ENCODE results near the gene HSPA14.

- no peak for TF ChIP-seq CTCF (IDR thresholded peaks at IDR 0.05; ENCODE audit: low read depth, low read length)
- TF ChIP-seq EZH2phosphoT487 (IDR thresholded peaks at IDR 0.05; ENCODE audit: low read depth) = no peak
Measured at GRCh38 chr10:14858338-14858960, 20.3 kb downstream of the HSPA14 start.

Measured in OCI-LY3 (cell line).